GM23338 (cell line): ENCODE measurements around the gene ABCA7. TPM values are rescaled to one million over a fixed set of nuclear protein-coding genes. Genes with fewer than 3 reads are reported as not detected.

ENCODE experiments used
- ATAC-seq: fragments of 200-7000 bp; cut with Tn5 transposase; 3 replicates; pipeline ENCODE4 v1.9.1; 2020
- DNase-seq: peaks from one replicate; pipeline ENCODE4 v3.0.0-alpha.2; 2015; ENCODE audit warnings: low spot score
- H2AFZ ChIP-seq: fragments of 200-600 bp; sonication (generic); 2 replicates; pipeline ENCODE4 v1.8.0; 2016; ENCODE audit warnings: antibody characterized with exemption, mild to moderate bottlenecking, moderate library complexity
- H3F3A ChIP-seq: fragments of 200-600 bp; sonication (generic); replicated peaks from 2 replicates; pipeline ENCODE4 v1.8.0; 2017; ENCODE audit warnings: antibody characterized with exemption, mixed run types, low read depth
- H3K27ac ChIP-seq: fragments of 200-600 bp; sonication (generic); 2 replicates; pipeline ENCODE4 v1.6.1; 2016; ENCODE audit warnings: low read depth
- H3K27me3 ChIP-seq: fragments of 200-600 bp; sonication (generic); 2 replicates; pipeline ENCODE4 v1.8.0; 2016; ENCODE audit warnings: mild to moderate bottlenecking, mixed run types, moderate library complexity; ENCODE audit not compliant: insufficient read depth
- H3K36me3 ChIP-seq: fragments of 200-600 bp; sonication (generic); 2 replicates; pipeline ENCODE4 v1.8.0; 2016; ENCODE audit warnings: mild to moderate bottlenecking; ENCODE audit not compliant: insufficient read depth
- H3K4me1 ChIP-seq: fragments of 200-600 bp; sonication (generic); 2 replicates; pipeline ENCODE4 v1.8.0; 2016; ENCODE audit warnings: mild to moderate bottlenecking, moderate library complexity; ENCODE audit not compliant: insufficient read depth
- H3K4me2 ChIP-seq: fragments of 200-600 bp; sonication (generic); 2 replicates; pipeline ENCODE4 v1.7.1; 2017; ENCODE audit warnings: mixed run types
- H3K4me3 ChIP-seq: fragments of 200-600 bp; sonication (generic); 2 replicates; pipeline ENCODE4 v1.6.1; 2016; ENCODE audit warnings: mixed run types
- H3K79me2 ChIP-seq: fragments of 200-600 bp; sonication (generic); replicated peaks from 2 replicates; pipeline ENCODE4 v1.8.0; 2017; ENCODE audit warnings: mild to moderate bottlenecking; ENCODE audit not compliant: insufficient read depth
- H3K9me2 ChIP-seq: fragments of 200-600 bp; sonication (generic); 2 replicates; pipeline ENCODE4 v1.8.0; 2017; ENCODE audit not compliant: insufficient read depth
- H4K20me1 ChIP-seq: fragments of 200-600 bp; sonication (generic); replicated peaks from 2 replicates; pipeline ENCODE4 v1.8.0; 2017; ENCODE audit warnings: mild to moderate bottlenecking; ENCODE audit not compliant: insufficient read depth
- H3K27ac Mint-ChIP-seq: 2 replicates; pipeline ENCODE4 v1.8.0; 2020; ENCODE audit warnings: inconsistent platforms, mild to moderate bottlenecking, moderate library complexity, mixed read lengths
- H3K27me3 Mint-ChIP-seq: 3 replicates; pipeline ENCODE4 v1.8.0; 2022; ENCODE audit warnings: low read depth, mild to moderate bottlenecking, moderate library complexity, mixed read lengths, inconsistent platforms; ENCODE audit not compliant: insufficient read depth, poor library complexity
- H3K36me3 Mint-ChIP-seq: 3 replicates; pipeline ENCODE4 v1.8.0; 2021; ENCODE audit warnings: low read depth, mild to moderate bottlenecking, inconsistent platforms, moderate library complexity, mixed read lengths
- H3K4me1 Mint-ChIP-seq: 3 replicates; pipeline ENCODE4 v1.8.0; 2020; ENCODE audit warnings: mild to moderate bottlenecking, inconsistent platforms, mixed read lengths
- H3K4me3 Mint-ChIP-seq: 3 replicates; pipeline ENCODE4 v1.8.0; 2021; ENCODE audit warnings: moderate library complexity, mild to moderate bottlenecking, inconsistent platforms, mixed read lengths
- H3K9me3 Mint-ChIP-seq: 3 replicates; pipeline ENCODE4 v1.8.0; 2020; ENCODE audit warnings: moderate library complexity, mild to moderate bottlenecking, inconsistent platforms, mixed read lengths
- CREB1 ChIP-seq: fragments of 250-450 bp; sonication (Bioruptor Pico); IDR thresholded peaks from 2 replicates; pipeline ENCODE4 v1.5.0; 2020; ENCODE audit warnings: low read depth, mild to moderate bottlenecking, moderate library complexity
- CTCF ChIP-seq, 2 experiments: fragments of 200-600 bp in 1 of 2; sonication (generic) in 1 of 2; conservative IDR thresholded peaks; 2 replicates each; pipeline versions ENCODE4 v1.5.1 to v1.6.1; 2016 to 2017; ENCODE audit warnings: antibody characterized with exemption in 2 of 2, low read depth in 2 of 2, mild to moderate bottlenecking in 2 of 2, moderate library complexity in 1 of 2
- EZH2phosphoT487 ChIP-seq: fragments of 200-600 bp; sonication (generic); IDR thresholded peaks from one replicate; pipeline ENCODE4 v1.8.1; 2018; ENCODE audit warnings: antibody characterized with exemption; ENCODE audit not compliant: unreplicated experiment
- JUNB ChIP-seq: IDR thresholded peaks from one replicate; pipeline ENCODE4 v1.6.1; 2016; ENCODE audit warnings: antibody characterized with exemption; ENCODE audit not compliant: unreplicated experiment
- NANOG ChIP-seq: IDR thresholded peaks from 2 replicates; pipeline ENCODE4 v1.6.1; 2016; ENCODE audit warnings: antibody characterized with exemption, borderline replicate concordance
- POLR2AphosphoS5 ChIP-seq: IDR thresholded peaks from 2 replicates; pipeline ENCODE4 v1.6.1; 2016; ENCODE audit warnings: antibody characterized with exemption, low read depth
- STAT1 ChIP-seq: IDR thresholded peaks from one replicate; pipeline ENCODE4 v1.6.1; 2016; ENCODE audit warnings: antibody characterized with exemption; ENCODE audit not compliant: unreplicated experiment
- ZNF114 ChIP-seq: fragments of 250-450 bp; sonication (Bioruptor Pico); IDR thresholded peaks from 2 replicates; pipeline ENCODE4 v1.5.0; 2020; ENCODE audit warnings: mild to moderate bottlenecking, moderate library complexity
- ZNF331 ChIP-seq: fragments of 250-450 bp; sonication (Bioruptor Pico); IDR thresholded peaks from 2 replicates; pipeline ENCODE4 v1.5.0; 2020; ENCODE audit warnings: low read depth, mild to moderate bottlenecking, moderate library complexity
- ZNF462 ChIP-seq: fragments of 250-450 bp; sonication (Bioruptor Pico); IDR thresholded peaks from 2 replicates; pipeline ENCODE4 v1.5.0; 2020; ENCODE audit warnings: mild to moderate bottlenecking, moderate library complexity
- polyA plus RNA-seq: library from polyadenylated mRNA; unstranded; fragments of >200 nt; fragmentation: Nextera tagmentation; extraction: Ambion mirVana; gene quantifications from 2 replicates; pipeline ENCODE4 v1.2.1, GENCODE V29; 2016
- total RNA-seq: library from RNA; depleted of rRNA; stranded (reverse); fragments of >200 nt; shearing (Covaris generic); gene quantifications from 2 replicates; pipeline ENCODE4 v1.2.3, GENCODE V29; 2014

Gene ABCA7
- total and polyA plus RNA-seq, 2 experiments from 2014 or later, result 22.2 to 27.4 TPM

GRCh38 chr19:1060689-1061088 lies 20.8 kb downstream of the ABCA7 start:
- peaks cover 18% of the 10 kb centered on the region for H3K36me3 ChIP-seq
- H3K79me2 ChIP-seq, result no peaks in the 10 kb centered on the region
- H4K20me1 ChIP-seq, result no peaks in the 10 kb centered on the region
- H3K27me3 ChIP-seq, result peaks cover 6% of the 10 kb centered on the region
- Mint-ChIP-seq H3K4me3 (no peak overlapping the region), H3K9me3 (peaks cover 38% of the 10 kb centered on the region), H3K27me3 (peaks cover 13% of the 10 kb centered on the region), H3K27ac (no peak overlapping the region), H3K36me3 (peaks cover 32% of the 10 kb centered on the region), H3K4me1 (peaks cover 9% of the 10 kb centered on the region)
- no peak overlapping the region for H3K27ac ChIP-seq
- no peaks in the 10 kb centered on the region for H3K9me2 ChIP-seq
- no peak overlapping the region for H3K4me3 ChIP-seq
- H3K4me2 ChIP-seq, result no peak overlapping the region
- H3F3A ChIP-seq, result peaks cover 18% of the 10 kb centered on the region
- H2AFZ ChIP-seq, result no peak overlapping the region
- TF ChIP-seq CREB1 (CRISPR knock-in tag) (no peak), POLR2AphosphoS5 (no peak), ZNF114 (CRISPR knock-in tag) (no peak), ZNF331 (CRISPR knock-in tag) (no peak), EZH2phosphoT487 (no peak), CTCF (conservative IDR thresholded peaks at IDR 0.05; ENCODE audit: low read depth in 2 of 2) (no peak), NANOG (no peak)
- H3K4me1 ChIP-seq, result peaks cover 4% of the 10 kb centered on the region; the same call in 1 of the 2 replicates
- ATAC-seq (no peak), DNase-seq (no peak)

- no peaks in the 10 kb centered on the region for H4K20me1 ChIP-seq
- no peak overlapping the region for H3K4me3 ChIP-seq
- H3K4me3 Mint-ChIP-seq, result peak overlapping the region; percentile 50
- no peak overlapping the region for H3K4me2 ChIP-seq
- no peak for DNase-seq
- H3K9me2 ChIP-seq, result no peaks in the 10 kb centered on the region
- H3K27me3 Mint-ChIP-seq, result peaks cover 17% of the 10 kb centered on the region
- H3K4me1 ChIP-seq, result peaks cover 8% of the 10 kb centered on the region; the same call in 1 of the 2 replicates
- H3K4me1 Mint-ChIP-seq, result peaks cover 14% of the 10 kb centered on the region
- ATAC-seq, result no peak
- no peak overlapping the region for H3K27ac Mint-ChIP-seq
- H3K36me3 Mint-ChIP-seq, result peaks cover 21% of the 10 kb centered on the region
- H3K36me3 ChIP-seq, result peaks cover 15% of the 10 kb centered on the region
- H3F3A ChIP-seq, result peaks cover 18% of the 10 kb centered on the region
- H3K79me2 ChIP-seq, result no peaks in the 10 kb centered on the region
- H3K27me3 ChIP-seq, result peaks cover 14% of the 10 kb centered on the region
- no peak overlapping the region for H2AFZ ChIP-seq
- no peak overlapping the region for H3K27ac ChIP-seq
- H3K9me3 Mint-ChIP-seq, result peaks cover 28% of the 10 kb centered on the region
- no peak for TF ChIP-seq JUNB
- TF ChIP-seq STAT1, result no peak
- no peak for TF ChIP-seq ZNF114 (CRISPR knock-in tag)
- TF ChIP-seq EZH2phosphoT487, result no peak
- TF ChIP-seq CTCF (conservative IDR thresholded peaks at IDR 0.05; ENCODE audit: low read depth in 2 of 2), result no peak
- no peak for TF ChIP-seq ZNF462 (CRISPR knock-in tag)
These were observed 22.1 kb downstream of the ABCA7 start for GRCh38 chr19:1061987-1062386.
